Gastrocnemius medialis (tissue), 4 donors: ENCODE data around the gene TAS2R13.

Experiments
- CTCF ChIP-seq, 5 experiments: fragments of 450-650 bp in 3 of 5; fragments of 200-600 bp in 2 of 5; sonication (generic) in 2 of 5; IDR thresholded peaks in 4 of 5; conservative IDR thresholded peaks in 1 of 5; 1 replicate in 4 of 5; 2 replicates in 1 of 5; pipeline ENCODE4 v1.5.1; 2016 to 2019; ENCODE audit warnings: antibody characterized with exemption in 5 of 5, mild to moderate bottlenecking in 3 of 5, moderate library complexity in 3 of 5
- POLR2A ChIP-seq, 2 donors: fragments of 450-650 bp; IDR thresholded peaks; one replicate each; pipeline ENCODE4 v1.6.1; 2017; ENCODE audit warnings: antibody characterized with exemption in 2 of 2, mild to moderate bottlenecking in 2 of 2, moderate library complexity in 2 of 2

DNA sequence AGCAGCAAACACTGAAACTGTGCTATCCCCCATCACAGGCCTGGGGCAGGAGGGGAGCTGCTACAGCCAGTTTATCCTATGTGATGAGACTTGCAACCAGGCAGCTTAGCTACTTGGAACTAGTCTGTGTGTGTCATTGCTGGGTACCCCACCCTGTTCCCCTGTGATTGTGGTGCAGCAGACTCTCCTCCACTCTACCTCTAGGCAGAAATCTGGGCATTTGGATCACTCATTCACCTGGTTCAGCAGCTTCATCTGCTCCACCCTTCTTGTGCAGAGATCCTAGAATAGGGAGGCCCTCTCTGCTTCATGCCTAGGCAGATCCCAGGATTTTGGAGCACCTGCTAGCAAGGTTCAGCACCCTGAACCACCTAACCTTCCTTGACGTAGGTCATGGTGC, 8.8 kb downstream of the TAS2R13 start:
- TF ChIP-seq POLR2A (IDR thresholded peaks at IDR 0.05): no peak
- TF ChIP-seq CTCF (IDR thresholded peaks at IDR 0.05 in 4 of 5, conservative IDR thresholded peaks at IDR 0.05 in 1 of 5): no peak
